HG02840 (cell line): ENCODE data around the gene ZNF865.

Experiments used
- ATAC-seq: cut with Tn5 transposase; IDR thresholded peaks from one replicate; pipeline ENCODE4 v1.9.1; 2021; ENCODE audit warnings: mild to moderate bottlenecking, moderate library complexity, moderate number of reproducible peaks; ENCODE audit not compliant: unreplicated experiment, low FRiP score

ZNF865 gene

DNA sequence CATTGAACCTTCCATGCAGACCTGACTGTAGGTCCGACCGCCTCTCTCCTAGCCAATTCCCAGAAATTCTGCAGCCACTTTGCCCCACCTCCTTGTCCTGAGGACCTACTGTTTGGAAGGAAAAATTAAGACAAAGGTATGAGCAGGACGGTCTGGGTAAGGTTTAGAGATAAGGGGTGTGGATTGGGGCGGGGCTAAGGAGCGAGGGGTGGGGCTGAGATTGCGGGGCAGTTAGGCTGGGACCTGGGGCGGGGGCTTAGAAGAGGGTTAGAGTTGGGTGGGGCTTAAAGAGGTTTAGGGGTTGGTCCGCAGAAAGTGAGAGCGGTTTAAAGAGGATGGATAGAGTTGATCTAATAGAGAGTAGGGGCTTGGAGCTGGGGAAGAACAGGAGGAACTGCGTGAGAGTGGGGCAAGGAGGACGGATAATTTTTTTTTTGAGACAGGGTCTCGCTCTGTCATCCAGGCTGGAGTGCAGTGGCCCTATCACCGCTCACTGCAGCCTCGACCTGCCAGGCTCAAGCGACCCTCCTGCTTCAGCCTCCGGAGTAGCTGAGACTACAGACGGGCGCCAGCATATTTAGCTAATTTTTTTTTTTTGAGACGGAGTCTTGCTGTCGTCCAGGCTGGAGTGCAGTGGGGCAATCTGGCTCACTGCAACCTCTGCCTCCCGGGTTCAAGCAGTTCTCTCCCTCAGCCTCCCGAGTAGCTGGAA is 1.7 kb upstream of the ZNF865 start:
- no peak for ATAC-seq

DNA sequence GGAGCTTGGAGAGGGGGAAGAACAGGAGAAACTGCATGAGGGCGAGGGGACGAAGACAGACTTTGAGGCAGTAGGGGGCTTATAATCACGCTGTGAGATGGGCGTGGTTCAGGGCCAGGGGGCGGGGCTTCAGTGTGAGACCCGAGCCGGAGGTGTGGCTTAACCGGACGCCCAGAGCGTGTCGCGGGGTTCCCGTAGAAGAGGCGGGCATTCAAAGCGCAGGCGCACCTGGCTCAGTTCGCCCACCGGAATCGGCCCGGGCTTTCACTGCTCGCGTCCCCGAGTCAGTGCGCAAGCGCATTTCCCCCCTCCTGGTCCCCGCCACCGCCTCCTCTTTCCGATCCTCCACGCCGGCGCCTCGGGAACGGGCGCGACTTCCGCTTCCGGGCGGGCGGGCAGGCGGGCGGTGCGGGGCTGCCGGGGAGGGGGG is 225 bp upstream of the ZNF865 start:
- peak; percentile 78 for ATAC-seq

DNA sequence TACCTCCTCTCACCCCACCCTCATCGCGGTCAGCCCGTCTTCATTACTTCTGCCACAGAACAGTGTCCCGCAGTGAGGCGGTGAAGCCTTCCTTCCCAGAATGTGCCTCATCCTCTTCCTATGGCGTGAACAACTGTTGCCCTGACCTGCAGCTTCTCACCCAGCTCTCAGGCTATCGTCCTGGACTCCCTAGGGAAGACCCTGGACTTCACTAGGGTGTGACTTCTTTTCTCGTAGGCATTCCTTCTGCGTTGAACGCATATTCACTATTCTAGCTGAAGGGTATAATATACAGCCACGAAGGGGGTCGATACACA is 982 bp downstream of the ZNF865 start:
- no peak for ATAC-seq

DNA sequence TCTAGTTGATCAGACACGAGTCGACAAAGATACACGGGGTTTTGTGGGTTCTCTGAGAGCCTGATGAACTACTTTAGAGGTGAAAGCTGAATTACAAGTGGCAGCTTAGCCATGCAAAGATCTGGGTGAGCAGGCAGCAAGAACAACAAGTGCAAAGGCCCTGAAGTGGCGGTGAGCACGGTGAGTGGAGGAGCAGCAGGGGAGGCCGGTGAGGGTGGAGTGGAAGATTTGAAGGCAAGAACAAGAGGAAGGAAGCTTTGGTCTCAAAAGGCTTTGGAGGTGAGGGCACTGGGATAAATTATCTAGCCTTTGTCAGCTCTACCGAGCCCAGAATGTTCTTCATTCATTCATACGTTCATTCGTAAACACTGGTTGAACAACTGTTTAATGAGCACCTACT is 1.4 kb downstream of the ZNF865 start:
- ATAC-seq = no peak

DNA sequence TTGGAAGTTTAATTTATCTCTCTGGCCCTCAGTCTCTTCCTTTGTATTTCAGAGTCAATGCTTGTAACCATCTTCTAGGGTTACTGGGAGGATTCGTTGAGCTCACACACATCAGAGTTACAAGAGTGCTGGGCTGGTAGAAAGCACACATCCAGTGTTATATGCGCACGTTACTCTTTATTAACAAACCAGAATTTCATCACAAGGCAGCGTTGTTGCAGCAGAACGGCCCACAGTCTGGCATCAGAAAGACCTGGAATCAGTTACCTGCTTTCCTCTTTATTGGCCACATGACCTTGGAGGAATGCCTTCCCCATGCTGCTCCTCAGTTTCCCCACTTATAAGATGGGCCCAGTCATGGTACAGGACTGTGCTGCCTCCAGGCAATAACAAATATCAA is 3.9 kb downstream of the ZNF865 start:
- ATAC-seq = no peak

DNA sequence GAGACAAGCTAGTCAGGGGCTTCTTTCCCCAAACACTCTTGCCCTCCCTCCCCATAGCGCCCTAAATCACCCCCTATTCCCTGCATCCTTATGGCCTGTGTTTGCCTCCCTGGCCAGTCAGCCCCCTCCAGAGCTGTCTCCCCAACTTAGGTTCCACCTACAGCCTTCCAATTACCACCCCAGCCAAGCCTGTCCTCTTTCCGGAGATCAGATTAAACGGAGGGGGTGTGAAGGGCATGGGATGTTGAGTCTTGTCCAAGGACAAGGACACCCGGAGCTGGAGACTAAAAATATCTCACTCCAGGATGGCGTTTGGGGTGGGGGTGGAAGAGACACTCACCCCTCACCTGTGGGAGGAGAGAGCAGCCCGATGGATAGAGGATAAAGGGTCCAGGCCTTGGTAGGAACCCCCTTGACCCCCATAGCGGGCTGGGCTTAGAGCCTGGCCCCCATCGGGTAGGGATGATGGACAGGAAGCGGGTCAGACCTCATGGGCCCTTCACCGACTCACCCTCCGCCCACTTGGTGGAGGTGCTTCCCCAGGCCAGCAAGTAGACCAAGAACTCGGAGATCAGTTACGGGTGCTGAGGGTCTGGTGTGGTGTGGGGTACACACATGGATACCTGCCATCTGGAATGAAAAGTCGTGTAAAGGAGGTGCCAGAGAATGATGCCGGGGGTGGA is 6.0 kb downstream of the ZNF865 start:
- no peak for ATAC-seq

DNA sequence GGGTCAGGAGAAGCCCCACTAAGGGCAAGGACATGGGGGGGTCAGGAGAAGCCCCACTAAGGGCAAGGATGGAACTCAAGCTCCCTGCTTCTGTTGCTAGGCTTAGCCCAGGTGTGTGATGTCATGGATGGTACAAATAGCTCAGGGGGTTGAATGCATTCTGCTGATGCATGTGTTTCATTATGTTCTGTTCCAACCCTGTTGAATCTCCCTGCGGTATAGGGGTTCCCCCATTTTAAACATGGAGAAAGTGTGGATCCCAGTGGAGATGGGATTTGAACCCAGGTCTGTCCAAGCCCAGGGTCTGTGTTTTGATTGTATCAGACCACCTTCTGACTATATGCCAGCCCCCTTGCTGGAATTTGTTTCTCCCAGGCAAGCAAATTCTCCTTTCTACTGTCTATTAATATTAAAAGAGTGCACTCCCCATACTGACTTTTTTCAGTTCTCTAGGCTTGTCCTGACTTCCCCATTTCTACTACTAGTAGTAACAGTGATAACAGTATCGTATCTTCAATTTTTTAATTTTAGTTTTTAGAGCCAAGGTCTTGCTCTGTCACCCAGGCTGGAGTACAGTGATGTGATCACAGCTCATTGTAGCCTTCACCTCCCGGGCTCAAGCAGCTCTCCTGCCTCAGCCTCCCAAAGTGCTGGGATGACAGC is 6.7 kb downstream of the ZNF865 start:
- ATAC-seq = no peak

DNA sequence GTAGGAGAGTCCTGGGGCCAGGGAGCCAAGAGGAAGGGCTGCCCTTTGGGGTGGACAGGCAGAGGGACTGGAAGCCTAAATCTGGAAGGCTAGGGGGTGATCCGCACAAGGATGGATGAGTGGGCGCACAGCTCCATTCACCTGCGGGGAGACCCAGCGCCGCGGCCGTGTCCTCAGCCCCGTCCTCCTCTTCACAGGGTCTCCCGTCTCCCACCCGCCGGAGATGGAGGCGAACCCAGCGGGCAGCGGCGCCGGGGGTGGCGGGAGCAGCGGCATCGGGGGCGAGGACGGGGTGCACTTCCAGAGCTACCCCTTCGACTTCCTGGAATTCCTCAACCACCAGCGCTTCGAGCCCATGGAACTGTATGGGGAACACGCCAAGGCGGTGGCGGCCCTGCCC is 7.9 kb downstream of the ZNF865 start:
- no peak for ATAC-seq

DNA sequence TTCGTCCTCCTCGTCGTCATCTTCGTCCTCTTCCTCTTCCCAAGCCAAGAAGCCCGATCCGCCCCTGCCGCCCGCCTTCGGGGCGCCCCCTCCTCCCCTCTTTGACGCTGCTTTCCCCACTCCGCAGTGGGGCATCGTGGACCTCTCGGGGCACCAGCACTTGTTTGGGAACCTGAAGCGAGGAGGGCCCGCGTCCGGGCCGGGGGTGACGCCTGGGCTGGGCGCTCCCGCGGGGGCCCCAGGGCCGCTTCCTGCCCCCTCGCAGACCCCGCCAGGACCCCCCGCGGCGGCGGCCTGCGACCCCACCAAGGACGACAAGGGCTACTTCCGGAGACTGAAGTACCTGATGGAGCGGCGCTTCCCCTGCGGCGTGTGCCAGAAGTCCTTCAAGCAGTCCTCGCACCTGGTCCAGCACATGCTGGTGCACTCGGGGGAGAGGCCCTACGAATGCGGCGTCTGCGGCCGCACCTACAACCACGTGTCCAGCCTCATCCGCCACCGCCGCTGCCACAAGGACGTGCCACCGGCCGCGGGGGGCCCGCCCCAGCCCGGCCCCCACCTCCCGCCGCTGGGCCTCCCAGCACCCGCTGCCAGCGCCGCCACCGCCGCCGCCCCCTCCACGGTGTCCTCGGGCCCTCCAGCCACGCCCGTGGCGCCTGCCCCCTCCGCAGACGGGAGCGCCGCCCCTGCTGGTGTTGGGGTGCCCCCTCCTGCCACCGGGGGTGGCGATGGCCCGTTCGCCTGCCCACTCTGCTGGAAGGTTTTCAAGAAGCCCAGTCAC is 8.7 kb downstream of the ZNF865 start:
- ATAC-seq = no peak

DNA sequence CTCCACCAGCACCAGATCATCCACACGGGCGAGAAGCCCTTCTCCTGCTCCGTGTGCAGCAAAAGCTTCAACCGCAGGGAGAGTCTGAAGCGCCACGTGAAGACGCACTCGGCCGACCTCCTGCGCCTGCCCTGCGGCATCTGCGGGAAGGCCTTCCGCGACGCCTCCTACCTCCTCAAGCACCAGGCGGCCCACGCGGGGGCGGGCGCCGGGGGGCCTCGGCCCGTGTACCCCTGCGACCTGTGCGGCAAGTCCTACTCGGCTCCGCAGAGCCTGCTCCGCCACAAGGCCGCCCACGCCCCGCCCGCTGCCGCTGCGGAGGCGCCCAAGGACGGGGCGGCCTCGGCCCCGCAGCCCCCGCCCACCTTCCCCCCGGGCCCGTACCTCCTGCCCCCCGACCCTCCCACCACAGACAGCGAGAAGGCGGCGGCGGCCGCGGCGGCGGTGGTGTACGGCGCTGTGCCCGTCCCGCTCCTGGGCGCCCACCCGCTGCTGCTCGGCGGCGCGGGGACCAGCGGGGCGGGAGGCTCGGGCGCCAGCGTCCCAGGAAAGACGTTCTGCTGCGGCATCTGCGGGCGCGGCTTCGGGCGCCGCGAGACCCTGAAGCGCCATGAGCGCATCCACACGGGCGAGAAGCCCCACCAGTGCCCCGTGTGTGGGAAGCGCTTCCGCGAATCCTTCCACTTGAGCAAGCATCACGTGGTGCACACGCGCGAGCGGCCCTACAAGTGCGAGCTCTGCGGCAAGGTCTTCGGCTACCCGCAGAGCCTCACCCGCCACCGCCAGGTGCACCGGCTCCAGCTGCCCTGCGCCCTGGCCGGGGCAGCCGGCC is 9.5 kb downstream of the ZNF865 start:
- ATAC-seq = no peak

DNA sequence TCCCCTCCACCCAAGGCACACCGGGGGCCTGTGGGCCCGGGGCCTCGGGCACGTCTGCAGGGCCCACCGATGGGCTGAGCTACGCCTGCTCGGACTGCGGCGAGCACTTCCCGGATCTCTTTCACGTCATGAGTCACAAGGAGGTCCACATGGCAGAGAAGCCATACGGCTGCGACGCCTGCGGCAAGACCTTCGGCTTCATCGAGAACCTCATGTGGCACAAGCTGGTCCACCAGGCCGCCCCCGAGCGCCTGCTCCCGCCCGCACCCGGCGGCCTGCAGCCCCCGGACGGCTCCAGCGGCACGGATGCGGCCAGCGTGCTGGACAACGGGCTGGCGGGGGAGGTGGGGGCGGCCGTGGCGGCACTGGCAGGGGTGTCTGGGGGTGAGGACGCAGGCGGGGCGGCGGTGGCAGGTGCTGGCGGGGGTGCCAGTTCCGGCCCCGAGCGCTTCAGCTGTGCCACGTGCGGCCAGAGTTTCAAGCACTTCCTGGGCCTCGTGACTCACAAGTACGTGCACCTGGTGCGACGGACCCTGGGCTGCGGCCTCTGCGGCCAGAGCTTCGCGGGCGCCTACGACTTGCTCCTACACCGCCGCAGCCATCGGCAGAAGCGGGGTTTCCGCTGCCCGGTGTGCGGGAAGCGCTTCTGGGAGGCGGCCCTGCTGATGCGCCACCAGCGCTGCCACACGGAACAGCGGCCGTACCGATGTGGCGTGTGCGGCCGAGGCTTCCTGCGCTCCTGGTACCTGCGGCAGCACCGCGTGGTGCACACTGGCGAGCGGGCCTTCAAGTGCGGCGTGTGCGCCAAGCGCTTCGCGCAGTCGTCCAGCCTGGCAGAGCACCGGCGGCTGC is 10.3 kb downstream of the ZNF865 start:
- no peak for ATAC-seq

DNA sequence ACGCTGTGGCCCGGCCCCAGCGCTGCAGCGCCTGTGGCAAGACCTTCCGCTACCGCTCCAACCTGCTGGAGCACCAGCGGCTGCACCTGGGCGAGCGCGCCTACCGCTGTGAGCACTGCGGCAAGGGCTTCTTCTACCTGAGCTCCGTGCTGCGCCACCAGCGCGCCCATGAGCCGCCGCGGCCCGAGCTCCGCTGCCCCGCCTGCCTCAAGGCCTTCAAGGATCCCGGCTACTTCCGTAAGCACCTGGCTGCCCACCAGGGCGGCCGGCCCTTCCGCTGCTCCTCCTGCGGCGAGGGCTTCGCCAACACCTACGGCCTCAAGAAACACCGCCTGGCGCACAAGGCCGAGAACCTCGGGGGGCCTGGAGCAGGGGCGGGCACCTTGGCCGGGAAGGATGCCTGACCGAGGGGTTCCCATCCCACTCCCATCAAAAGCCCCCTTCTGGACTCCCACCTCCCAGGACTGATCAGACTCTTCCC is 11.0 kb downstream of the ZNF865 start:
- ATAC-seq = no peak

DNA sequence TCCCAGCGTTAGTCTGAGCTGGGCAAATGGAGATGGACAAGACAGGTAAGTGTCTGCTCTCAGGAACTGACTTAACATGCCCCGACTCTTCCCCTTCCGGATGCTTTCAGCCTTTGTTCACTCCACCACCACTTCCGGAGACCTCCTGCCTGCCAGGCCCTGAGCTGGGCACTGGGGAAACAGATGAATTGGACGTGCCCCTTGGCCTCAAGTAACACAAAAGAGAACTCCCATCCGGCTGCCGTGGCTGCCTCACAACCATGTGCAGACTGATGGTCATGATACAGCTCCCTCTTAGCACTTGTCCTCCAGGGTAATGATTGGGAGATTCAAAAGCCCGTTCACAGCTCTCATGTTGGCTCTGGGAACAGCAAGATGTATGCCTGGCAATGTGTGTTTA is 12.0 kb downstream of the ZNF865 start:
- ATAC-seq = no peak

DNA sequence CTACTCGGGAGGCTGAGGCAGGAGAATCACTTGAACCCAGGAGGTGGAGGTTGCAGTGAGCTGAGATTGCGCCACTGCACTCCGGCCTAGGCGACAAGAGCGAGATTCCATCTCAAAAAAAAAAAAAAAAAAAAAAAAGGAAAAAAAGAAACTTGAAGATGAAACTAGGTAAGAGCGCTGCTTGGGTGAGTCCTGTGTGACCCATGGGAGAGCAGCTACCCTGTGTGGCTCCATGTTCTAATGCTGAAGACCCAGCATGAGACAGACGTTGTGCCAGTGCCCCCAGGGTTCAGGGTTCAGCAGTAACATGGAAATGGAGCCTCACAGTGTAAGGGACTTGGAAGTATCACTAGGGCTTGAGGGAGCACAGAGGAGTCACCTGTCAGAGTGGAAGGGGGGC is 13.0 kb downstream of the ZNF865 start:
- no peak for ATAC-seq

DNA sequence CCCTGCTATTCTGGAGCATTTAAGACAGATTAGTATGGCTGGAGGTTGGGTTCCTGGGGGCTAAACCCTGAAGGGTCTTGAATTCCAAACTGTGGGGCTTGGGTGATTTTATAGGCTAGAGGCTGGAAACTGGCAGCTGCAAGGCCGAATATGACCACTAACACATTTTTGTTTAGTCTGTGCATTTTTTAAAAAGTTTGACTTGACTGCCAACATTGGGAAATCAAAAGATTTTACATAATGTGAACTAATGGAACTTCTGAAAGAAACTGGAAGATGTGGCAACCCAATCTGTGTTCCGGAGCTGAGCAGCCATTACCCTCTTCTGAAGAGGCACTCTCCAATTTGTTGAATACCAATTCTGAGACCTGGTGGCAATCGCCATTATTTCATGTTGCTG is 13.8 kb downstream of the ZNF865 start:
- no peak for ATAC-seq

DNA sequence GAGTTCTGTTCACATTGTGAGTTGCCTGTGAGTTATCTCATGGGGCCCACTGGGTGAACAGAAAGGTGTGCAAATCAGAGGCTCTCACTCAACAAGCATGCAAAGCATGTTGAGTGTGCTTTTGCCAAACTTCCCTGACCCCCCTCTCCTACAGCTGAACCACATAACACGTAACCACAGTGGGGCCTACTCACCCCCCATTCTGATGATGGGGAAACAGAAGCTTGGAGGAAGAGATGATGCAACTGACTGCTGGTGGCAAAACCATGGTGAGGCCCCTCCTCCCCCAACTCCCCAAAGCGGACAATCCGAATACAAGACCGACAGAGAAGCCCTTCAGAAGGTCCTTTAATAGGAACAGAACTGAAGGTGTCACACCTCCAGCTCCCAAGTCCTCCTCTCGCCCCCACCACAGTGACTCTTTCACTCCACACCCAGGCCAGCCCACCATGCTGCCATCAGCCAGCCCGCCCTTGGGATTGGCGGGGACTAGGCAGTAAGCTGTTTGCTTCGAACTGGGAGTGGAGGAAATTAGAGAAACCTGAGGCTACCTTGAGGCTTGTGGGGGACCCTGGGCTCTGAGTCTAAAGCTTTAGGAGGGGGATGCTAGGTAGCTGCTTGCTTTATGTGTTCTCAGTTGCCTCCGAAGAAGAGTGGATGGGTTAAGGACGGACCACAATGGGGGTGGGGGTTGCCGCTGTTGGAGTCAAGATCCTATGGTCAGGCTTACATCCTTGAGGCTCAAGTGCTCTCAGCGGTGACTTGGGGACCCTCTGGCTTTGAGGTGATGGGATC is 15.2 kb downstream of the ZNF865 start:
- ATAC-seq = no peak

DNA sequence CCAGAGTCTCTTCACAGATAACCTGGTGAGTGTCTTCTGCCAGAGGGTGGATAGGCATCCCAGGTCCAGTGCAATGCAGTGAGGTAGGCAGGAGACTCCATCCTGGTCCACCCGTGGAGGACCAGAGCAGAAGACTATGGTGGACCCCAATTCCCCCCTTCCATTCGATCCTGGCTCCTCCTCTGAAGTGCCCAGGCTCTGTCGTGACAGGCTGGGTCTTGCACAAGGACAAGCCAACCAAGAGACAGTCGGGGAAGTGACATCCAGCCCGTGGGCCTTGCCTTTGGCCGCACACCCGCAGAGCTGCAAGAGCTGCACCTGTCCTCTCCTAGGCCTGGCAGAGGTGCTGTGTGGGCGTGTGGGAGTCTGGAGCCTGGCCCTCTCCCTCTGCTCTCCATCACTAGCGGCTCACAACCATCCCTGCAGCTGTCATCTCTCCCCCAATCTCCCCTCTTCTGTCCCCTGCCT is 15.8 kb downstream of the ZNF865 start:
- no peak for ATAC-seq

DNA sequence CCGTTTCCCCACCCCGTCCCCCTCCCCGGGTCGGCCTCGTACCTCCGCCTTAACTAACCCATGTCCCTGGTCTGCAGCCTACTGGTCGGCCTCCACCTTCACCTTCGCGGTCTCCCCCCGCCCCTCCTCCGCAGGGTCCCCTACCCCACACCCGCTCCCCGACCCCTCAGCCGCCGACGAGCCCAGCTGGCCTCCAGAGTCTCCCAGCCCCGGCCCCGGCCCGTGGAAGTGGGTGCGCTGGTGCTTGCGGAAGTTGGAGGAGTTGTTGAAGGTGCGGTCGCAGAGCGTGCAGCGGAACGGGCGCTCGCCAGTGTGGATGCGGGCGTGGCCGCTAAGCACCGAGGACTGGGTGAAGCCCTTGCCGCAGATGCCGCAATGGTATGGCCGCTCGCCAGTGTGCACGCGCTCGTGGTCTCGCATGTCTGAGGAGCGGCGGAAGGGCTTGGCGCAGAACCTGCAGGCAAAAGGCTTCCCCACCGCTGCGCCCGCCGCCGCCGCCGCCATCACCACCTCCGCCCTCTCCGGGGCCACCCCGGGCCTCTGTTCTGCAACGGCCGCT is 16.3 kb downstream of the ZNF865 start:
- ATAC-seq = no peak
